Adrenal gland (tissue), 12 donors: ENCODE measurements around the gene SEMA3A. TPM values are rescaled to one million over a fixed set of nuclear protein-coding genes. Genes with fewer than 3 reads are reported as not detected.

Source experiments
- DNase-seq, 7 donors: peaks; one replicate each; pipeline ENCODE4 v3.0.0-alpha.2; 2019 to 2020
- H3K27ac ChIP-seq, 5 donors: fragments of 200-600 bp; sonication (generic) in 4 of 5; 1 replicate in 3 of 5; 2 replicates in 2 of 5; pipeline versions ENCODE4 v1.5.1 to v1.8.0; 2016 to 2020; ENCODE audit warnings: mild to moderate bottlenecking in 1 of 5
- H3K27me3 ChIP-seq: fragments of 200-600 bp; 2 replicates; pipeline ENCODE4 v1.8.0; 2021
- H3K36me3 ChIP-seq, 2 donors: fragments of 200-600 bp; replicated peaks in 1 of 2; 1 replicate in 1 of 2; 2 replicates in 1 of 2; pipeline versions ENCODE4 v1.5.1 to v1.8.0; 2018 to 2022
- H3K4me1 ChIP-seq, 2 donors: fragments of 200-600 bp; replicated peaks in 1 of 2; 1 replicate in 1 of 2; 2 replicates in 1 of 2; pipeline versions ENCODE4 v1.5.1 to v1.8.0; 2018 to 2021
- H3K4me3 ChIP-seq, 4 donors: fragments of 200-600 bp; sonication (generic) in 3 of 4; one replicate each; pipeline ENCODE4 v1.5.1; 2016 to 2018
- H3K9me3 ChIP-seq, 3 donors: fragments of 200-600 bp; sonication (generic) in 1 of 3; replicated peaks in 1 of 3; 1 replicate in 2 of 3; 2 replicates in 1 of 3; pipeline versions ENCODE4 v1.5.1 to v1.8.0; 2016 to 2021
- CTCF ChIP-seq, 6 experiments: fragments of 450-650 bp in 4 of 6; fragments of 200-600 bp in 2 of 6; sonication (generic) in 1 of 6; IDR thresholded peaks; 1 replicate in 5 of 6; 2 replicates in 1 of 6; pipeline versions ENCODE4 v1.5.1 to v1.8.0; 2016 to 2021; ENCODE audit warnings: antibody characterized with exemption in 6 of 6, mild to moderate bottlenecking in 2 of 6, moderate library complexity in 1 of 6
- POLR2A ChIP-seq, 2 donors: fragments of 450-650 bp; IDR thresholded peaks; one replicate each; pipeline ENCODE4 v1.6.1; 2017; ENCODE audit warnings: antibody characterized with exemption in 2 of 2, mild to moderate bottlenecking in 2 of 2, moderate library complexity in 1 of 2
- WGBS, 4 donors: extraction: QIAGEN DNeasy Blood & Tissue Kit in 2 of 4; methylation state at CpG; one replicate each; pipeline versions ENCODE4 v1.1.5 to v1.1.7; 2013 to 2017; 5-methylcytosine and 5-hydroxymethylcytosine counted together
- intact Hi-C, 2 donors: fragments of 100-400 bp; cut with DNase I; formaldehyde crosslinking; loops; one replicate each; pipeline versions ENCODE4 v1.14.1 to v1.15.0; 2022 to 2023
- polyA plus RNA-seq, 3 donors: library from polyadenylated mRNA; stranded (reverse); fragments of 200-250 nt in 2 of 3; fragments of 350-450 nt in 1 of 3; fragmentation: Illumina TruSeq in 1 of 3; extraction: RNeasy Lipid Tissue Mini Kit (QIAGEN cat#74804) in 1 of 3; gene quantifications; one replicate each; pipeline ENCODE4 v1.2.3, GENCODE V29; 2013 to 2014
- total RNA-seq, 9 donors: library from RNA; depleted of rRNA in 4 of 9; stranded (reverse); fragments of >200 nt in 4 of 9; fragments of 120-200 nt in 1 of 9; fragmentation: NEBNext Ultra II Directional in 1 of 9; extraction: Animal tissue kit (Norgen Biotek cat#: 25700) in 1 of 9; gene quantifications; one replicate each; pipeline versions ENCODE4 v1.1.0 to v1.2.4, GENCODE V29; 2013 to 2023
- donor health status: healthy with polysubstance abuse.
- donor health status: Bipolar disorder and iron deficiency.
- donor health status: DM: yes; HTN: yes; CAD: no.
- donor health status: DM: no; HTN: no; CAD: no.
- donor health status: DM: no; HTN: no; CAD: no.
- donor health status: DM: yes; HTN: yes; CAD: no.

The SEMA3A gene
- total and polyA plus RNA-seq, 12 donors: 0.24 to 17.5 (median 1.2) TPM

- TF ChIP-seq CTCF (IDR thresholded peaks at IDR 0.05) (no peak), POLR2A (IDR thresholded peaks at IDR 0.05) (no peak)
- Histone ChIP-seq H3K9me3 (no peaks in the 10 kb centered on the region), H3K36me3 (no peaks in the 10 kb centered on the region), H3K4me3 (no peak overlapping the region), H3K27ac (no peak overlapping the region), H3K27me3 (no peaks in the 10 kb centered on the region), H3K4me1 (no peaks in the 10 kb centered on the region)
- intact Hi-C loops: no loop called here
- WGBS, 4 donors: 85 to 88% (median 86%) methylated on average over 3 of the region's 3 CpGs
- DNase-seq: no peak
These were observed 166.9 kb downstream of the SEMA3A start for GRCh38 chr7:84027678-84028077.

GRCh38 chr7:84025332-84025927, 169.2 kb downstream of the SEMA3A start:
- Histone ChIP-seq H3K4me3 (no peak overlapping the region), H3K9me3 (no peaks in the 10 kb centered on the region), H3K4me1 (no peaks in the 10 kb centered on the region), H3K27ac (no peak overlapping the region), H3K36me3 (no peaks in the 10 kb centered on the region), H3K27me3 (no peaks in the 10 kb centered on the region)
- TF ChIP-seq CTCF (IDR thresholded peaks at IDR 0.05) (no peak), POLR2A (IDR thresholded peaks at IDR 0.05) (no peak)
- DNase-seq: peak in 5 of 7 donors; percentile 8 to 42 (median 26)
- intact Hi-C loops: no loop called here
- WGBS, 4 donors: 42 to 53% (median 46%) methylated on average over 3 of the region's 3 CpGs

- no peak for TF ChIP-seq POLR2A (IDR thresholded peaks at IDR 0.05)
- no peak for TF ChIP-seq CTCF (IDR thresholded peaks at IDR 0.05)
- no peaks in the 10 kb centered on the region for H3K4me1 ChIP-seq
- H3K4me3 ChIP-seq: no peak overlapping the region
- WGBS, 4 donors: 71 to 82% (median 77%) methylated on average over 5 of the region's 5 CpGs
- no peaks in the 10 kb centered on the region for H3K36me3 ChIP-seq
- DNase-seq: no peak
- H3K9me3 ChIP-seq: no peaks in the 10 kb centered on the region
- intact Hi-C loops: no loop called here
- H3K27me3 ChIP-seq: no peaks in the 10 kb centered on the region
- no peak overlapping the region for H3K27ac ChIP-seq
These were observed 171.8 kb downstream of the SEMA3A start for GRCh38 chr7:84022684-84023308.

GRCh38 chr7:84022009-84022408, 172.6 kb downstream of the SEMA3A start:
- H3K4me1 ChIP-seq: no peaks in the 10 kb centered on the region
- intact Hi-C loops: no loop called here

More at GRCh38 chr7:84022009-84022408, 172.6 kb downstream of the SEMA3A start:
- H3K36me3 ChIP-seq: no peaks in the 10 kb centered on the region
- 83 to 96% (median 83%) methylated on average over 2 of the region's 2 CpGs for WGBS, 4 donors
- no peak for DNase-seq
- H3K4me3 ChIP-seq: no peak overlapping the region
- no peak overlapping the region for H3K27ac ChIP-seq
- no peaks in the 10 kb centered on the region for H3K9me3 ChIP-seq
- no peaks in the 10 kb centered on the region for H3K27me3 ChIP-seq
- TF ChIP-seq CTCF (IDR thresholded peaks at IDR 0.05) (no peak), POLR2A (IDR thresholded peaks at IDR 0.05) (no peak)
